K562 (cell line): Measurements from ENCODE around the gene UHMK1. TPM values are rescaled to one million over a fixed set of nuclear protein-coding genes. Genes with fewer than 3 reads are reported as not detected.

Source experiments
- BACH1 ChIP-seq: fragments of 200-800 bp; sonication (Bioruptor generic); IDR thresholded peaks from 2 replicates; pipeline ENCODE4 v1.6.1; 2016; ENCODE audit warnings: missing genetic modification characterization, missing compliant biosample characterization
- CXXC5 ChIP-seq: fragments of 250-450 bp; sonication (Bioruptor Pico); IDR thresholded peaks from 2 replicates; pipeline ENCODE4 v1.8.0; 2022; ENCODE audit warnings: inconsistent platforms, mild to moderate bottlenecking, moderate library complexity
- DMBX1 ChIP-seq: fragments of 250-450 bp; sonication (Bioruptor Pico); IDR thresholded peaks from 2 replicates; pipeline ENCODE4 v1.8.0; 2022; ENCODE audit warnings: inconsistent platforms, mild to moderate bottlenecking, moderate library complexity, borderline replicate concordance
- IRF9 ChIP-seq: fragments of 450-650 bp; IDR thresholded peaks from 2 replicates; pipeline ENCODE4 v1.6.1; 2016; ENCODE audit warnings: missing biosample characterization, missing genetic modification characterization
- KLF13 ChIP-seq: fragments of 450-650 bp; IDR thresholded peaks from 2 replicates; pipeline ENCODE4 v1.6.1; 2016; ENCODE audit warnings: missing genetic modification characterization, low read depth, mild to moderate bottlenecking, missing compliant biosample characterization, moderate library complexity, borderline replicate concordance
- SMAD4 ChIP-seq: fragments of 250-450 bp; sonication (Bioruptor Pico); conservative IDR thresholded peaks from 2 replicates; pipeline ENCODE4 v1.8.0; 2021; ENCODE audit warnings: inconsistent platforms, mild to moderate bottlenecking, moderate library complexity
- STAT5A ChIP-seq: IDR thresholded peaks from 2 replicates; pipeline ENCODE4 v1.6.1; 2012; ENCODE audit warnings: low read length, inconsistent platforms, borderline replicate concordance
- TSHZ1 ChIP-seq: fragments of 250-450 bp; sonication (Bioruptor Pico); IDR thresholded peaks from 2 replicates; pipeline ENCODE4 v1.4.0; 2020; ENCODE audit warnings: mild to moderate bottlenecking, moderate library complexity
- YY1 ChIP-seq, 3 experiments: IDR thresholded peaks; 2 replicates each; pipeline ENCODE4 v1.6.1; 2011; ENCODE audit warnings: low read length in 2 of 3, mild to moderate bottlenecking in 2 of 3, moderate library complexity in 2 of 3, borderline replicate concordance in 1 of 3, control low read depth in 1 of 3, low read depth in 1 of 3; ENCODE audit not compliant: insufficient read depth in 3 of 3, insufficient replicate concordance in 2 of 3, control insufficient read depth in 1 of 3, insufficient read length in 1 of 3; ENCODE audit errors: extremely low read depth in 1 of 3
- ZBTB11 ChIP-seq, 3 experiments: fragments of 200-800 bp in 1 of 3; fragments of 250-450 bp in 1 of 3; fragments of 450-650 bp in 1 of 3; sonication (Bioruptor Pico) in 1 of 3; sonication (Bioruptor generic) in 1 of 3; formaldehyde crosslinking in 1 of 3; IDR thresholded peaks; 2 replicates each; pipeline versions ENCODE4 v1.6.1 to v1.8.0; 2016 to 2022; ENCODE audit warnings: mild to moderate bottlenecking in 2 of 3, missing genetic modification characterization in 2 of 3, missing compliant biosample characterization in 1 of 3, moderate library complexity in 1 of 3
- ZNF175 ChIP-seq: fragments of 200-800 bp; sonication (Bioruptor generic); IDR thresholded peaks from 2 replicates; pipeline ENCODE4 v1.6.1; 2016; ENCODE audit warnings: low read depth, mild to moderate bottlenecking, missing genetic modification characterization, missing compliant biosample characterization
- ZNF398 ChIP-seq: fragments of 250-450 bp; sonication (Bioruptor Pico); IDR thresholded peaks from 2 replicates; pipeline ENCODE4 v1.8.0; 2021; ENCODE audit warnings: moderate library complexity, mild to moderate bottlenecking, inconsistent platforms
- polyA plus RNA-seq, 8 experiments: library from polyadenylated mRNA; depleted of rRNA in 4 of 8; stranded (reverse) in 5 of 8; unstranded in 3 of 8; fragments of >200 nt; fragmentation: Nextera tagmentation in 2 of 8; fragmentation: Illumina TruSeq in 1 of 8; extraction: Ambion mirVana in 2 of 8; extraction: Trizol in 1 of 8; gene quantifications; 2 replicates each; pipeline versions ENCODE4 v1.2.1 to v1.2.3, GENCODE V29; 2011 to 2014; ENCODE audit warnings: inconsistent platforms in 1 of 8, missing spikeins in 1 of 8
- total RNA-seq, 7 experiments: library from RNA; depleted of rRNA in 6 of 7; stranded (reverse); fragments of >200 nt in 6 of 7; fragmentation: Illumina TruSeq in 2 of 7; extraction: Trizol in 2 of 7; gene quantifications; 2 replicates each; pipeline versions ENCODE4 v1.2.1 to v1.2.3, GENCODE V29; 2011 to 2021; ENCODE audit warnings: low replicate concordance in 1 of 7

Gene UHMK1
- total and polyA plus RNA-seq, 9 of the 15 experiments (the other 6 are each of a cell fraction or from before 2014, with no cell fraction given) = 13.1 to 72.4 (median 38.3) TPM

- TF ChIP-seq BACH1 (tag) (peak; percentile 67; the same call in 1 of the 2 replicates), ZBTB11 (CRISPR knock-in tag; IDR thresholded peaks at IDR 0.05) (0 out of 6 replicates have a peak, but pooled peaks of 1 of the 3 experiments have one; percentile 21), IRF9 (tag) (peak; percentile 94), YY1 (IDR thresholded peaks at IDR 0.05; ENCODE audit: borderline replicate concordance in 1 of 3, control insufficient read depth in 1 of 3, extremely low read depth in 1 of 3, insufficient read depth in 3 of 3, insufficient read length in 1 of 3, insufficient replicate concordance in 2 of 3, low read depth in 1 of 3, low read length in 2 of 3) (peak in 1 of 3 experiments; percentile 39), ZNF398 (CRISPR knock-in tag) (peak; percentile 69), TSHZ1 (CRISPR knock-in tag) (peak; percentile 86; the same call in 1 of the 2 replicates), STAT5A (peak; percentile 79), DMBX1 (CRISPR knock-in tag) (peak; percentile 98), SMAD4 (peak; percentile 96), KLF13 (tag) (peak; percentile 88), ZNF175 (CRISPR knock-in tag) (peak; percentile 87; the same call in 1 of the 2 replicates), CXXC5 (CRISPR knock-in tag) (peak; percentile 86)
These were observed 1.9 kb upstream of the UHMK1 start (continued) for GRCh38 chr1:162495531-162496233.
